CD4-positive, alpha-beta T cell treated with Interleukin-15 for 1 hour (primary cell): ENCODE measurements around the gene CHRM3.
"Not testable (repeated sequence)": the region's sequence is repeated elsewhere in the genome, so short reads cannot be mapped to it uniquely, and the experiment has no call there.

ENCODE experiments used
- DNase-seq: peaks from one replicate; pipeline ENCODE4 v3.0.0-alpha.2; 2020

CHRM3 gene

DNA sequence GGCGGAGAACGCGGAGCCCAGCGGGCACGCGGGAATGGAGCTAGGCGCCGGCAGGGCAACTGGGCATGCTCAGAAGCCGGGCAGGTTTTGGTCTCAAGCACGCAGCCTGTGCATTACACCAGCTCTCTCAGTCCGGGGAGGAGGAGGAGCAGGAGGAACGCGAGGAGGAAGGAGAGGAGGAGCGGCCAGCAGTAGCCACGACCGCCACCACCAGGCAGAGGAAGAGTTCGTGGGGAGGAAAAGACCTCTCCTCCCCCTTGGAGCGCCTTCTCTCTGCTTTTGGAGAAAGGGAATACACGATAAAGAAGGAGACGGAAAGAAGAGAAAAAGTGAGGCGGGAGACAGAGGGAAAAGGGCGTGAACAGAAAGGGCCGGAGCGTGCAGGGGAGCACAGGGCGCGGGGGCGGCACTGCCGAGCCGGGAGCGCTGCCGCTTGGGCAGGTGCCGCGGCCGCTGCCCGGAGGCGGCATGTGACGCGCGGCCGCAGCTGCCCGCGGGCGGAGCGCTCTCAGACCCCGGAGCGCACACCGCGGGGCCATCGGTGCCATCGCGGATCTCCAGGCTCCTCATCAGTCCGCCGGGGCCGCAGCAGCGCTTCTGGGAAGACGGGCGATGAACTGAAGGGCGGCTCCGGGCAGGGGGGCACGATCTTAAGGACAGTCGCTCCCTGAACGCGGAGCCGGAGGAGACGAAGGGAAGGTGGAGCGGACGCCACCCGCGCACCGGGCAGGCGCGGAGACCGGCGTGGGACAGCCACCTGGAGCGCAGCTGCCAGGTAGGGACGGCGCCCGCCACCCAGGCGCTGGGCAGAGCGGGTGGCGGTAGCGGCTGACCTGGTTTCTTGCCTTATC, at the start of gene CHRM3:
Gene CHRM3, plus strand, starts transcription at position 116 of the 851 bp plus-strand sequence. CDS start 520,884 bp downstream, outside the sequence.
- no peak for DNase-seq

DNA sequence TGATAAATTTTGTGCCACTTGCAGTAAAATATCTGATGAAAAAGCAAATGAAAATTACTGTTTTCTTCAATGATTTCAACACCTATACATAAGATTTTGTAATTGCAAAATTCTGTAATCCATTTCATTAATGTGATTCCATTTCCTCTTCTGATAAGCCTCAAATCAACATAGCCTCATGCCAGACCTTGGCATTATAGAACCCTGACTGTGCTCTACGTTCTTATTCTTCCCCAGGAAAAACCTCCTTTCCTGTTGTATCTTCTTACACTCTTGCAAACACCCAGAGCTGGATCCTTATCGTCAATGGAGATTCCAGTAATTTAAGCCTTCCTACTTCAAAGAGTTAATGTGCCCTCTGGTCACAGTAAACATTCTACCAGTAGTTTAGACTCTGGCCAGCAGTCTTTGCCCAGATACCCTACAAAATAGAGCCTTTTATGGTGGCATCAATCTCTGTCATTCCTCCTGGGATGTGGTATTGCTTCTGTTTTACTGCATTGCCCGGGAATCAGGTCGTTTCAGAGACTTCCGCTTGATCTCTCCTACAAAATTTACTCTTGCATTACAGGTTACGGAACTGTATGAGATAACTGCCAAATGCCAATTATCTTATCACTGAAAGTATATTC, 48.5 kb upstream of the CHRM3 start:
- DNase-seq, result no peak

DNA sequence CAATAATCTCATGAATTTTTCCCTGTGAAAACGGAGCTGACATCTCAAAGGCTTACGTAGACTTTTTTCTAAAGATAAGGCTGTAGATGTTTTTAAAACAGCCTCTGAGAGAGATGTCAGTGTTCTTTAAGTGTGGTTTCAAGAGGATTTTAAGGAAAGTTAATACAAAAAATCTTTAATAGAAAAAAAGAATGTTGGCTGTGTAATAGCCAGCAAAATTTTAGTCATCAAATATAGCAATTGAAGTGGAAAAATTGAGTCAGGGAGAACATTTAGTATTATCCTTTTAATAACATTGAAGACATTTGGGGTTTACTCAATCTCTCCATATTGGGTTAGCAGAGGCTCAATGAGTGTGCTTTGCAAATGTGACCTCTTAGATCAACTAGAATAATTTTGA, 38.6 kb upstream of the CHRM3 start:
- DNase-seq, result no peak

GRCh38 chr1:239348635-239349353, 37.6 kb upstream of the CHRM3 start:
- no peak for DNase-seq

DNA sequence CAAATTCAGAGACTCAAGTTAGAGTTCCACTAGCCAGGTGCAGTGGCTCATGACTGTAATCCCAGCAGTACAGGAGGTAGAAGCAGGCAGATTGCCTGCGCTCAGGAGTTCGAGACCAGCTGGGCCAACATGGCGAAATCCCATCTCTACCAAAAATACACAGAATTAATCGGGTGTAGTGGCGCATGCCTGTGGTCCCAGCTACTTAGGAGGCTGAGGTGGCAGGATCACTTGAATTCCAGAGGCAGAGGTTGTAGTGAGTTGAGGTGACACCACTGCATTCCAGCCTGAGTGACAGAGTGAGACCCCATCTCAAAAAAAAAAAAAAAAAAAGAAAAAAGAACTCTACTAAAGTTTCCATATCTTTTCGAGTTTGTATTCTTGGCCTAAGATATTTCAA, 36.7 kb upstream of the CHRM3 start:
- DNase-seq, result no peak

DNA sequence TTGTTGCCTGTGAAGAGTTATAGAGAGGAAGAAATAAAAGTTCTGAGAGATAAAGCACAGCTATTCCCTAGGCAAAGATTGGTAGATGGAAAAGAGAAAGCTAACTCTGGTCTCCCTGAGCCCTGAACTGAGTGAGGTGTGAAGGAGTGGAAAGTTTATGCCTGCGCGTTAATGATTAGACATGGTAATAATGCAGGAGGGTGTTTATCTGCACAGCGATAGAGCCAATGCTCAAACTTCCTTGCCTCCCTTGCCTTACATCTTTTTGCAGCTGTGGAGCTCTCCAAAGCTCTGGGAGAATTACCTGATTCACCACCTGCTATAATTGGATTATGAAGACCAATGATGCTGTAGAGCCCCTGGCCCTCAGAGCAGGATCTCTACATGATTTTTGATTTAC, 32.8 kb upstream of the CHRM3 start:
- no peak for DNase-seq

- DNase-seq, result no peak
Measured at GRCh38 chr1:239354231-239354630, 32.1 kb upstream of the CHRM3 start.

DNA sequence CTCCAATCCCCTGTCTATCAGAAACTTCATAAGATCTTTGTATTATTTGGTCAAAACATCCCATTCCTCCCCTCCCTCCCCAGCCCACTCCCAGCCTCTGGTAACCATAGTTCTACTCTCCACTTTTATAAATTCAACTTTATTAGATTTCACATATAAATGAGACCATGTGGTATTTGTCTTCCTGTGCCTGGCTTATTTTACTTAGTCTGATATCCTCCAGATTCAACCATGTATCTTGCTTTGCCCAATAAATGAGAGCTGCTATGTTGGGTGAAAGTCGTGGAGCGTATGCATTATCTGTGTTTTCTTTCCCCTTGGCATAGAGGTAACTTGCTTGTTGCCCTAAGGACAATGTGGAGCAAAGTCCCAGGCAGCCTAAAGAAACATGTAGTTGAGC, 28.5 kb upstream of the CHRM3 start:
- DNase-seq, result no peak

DNA sequence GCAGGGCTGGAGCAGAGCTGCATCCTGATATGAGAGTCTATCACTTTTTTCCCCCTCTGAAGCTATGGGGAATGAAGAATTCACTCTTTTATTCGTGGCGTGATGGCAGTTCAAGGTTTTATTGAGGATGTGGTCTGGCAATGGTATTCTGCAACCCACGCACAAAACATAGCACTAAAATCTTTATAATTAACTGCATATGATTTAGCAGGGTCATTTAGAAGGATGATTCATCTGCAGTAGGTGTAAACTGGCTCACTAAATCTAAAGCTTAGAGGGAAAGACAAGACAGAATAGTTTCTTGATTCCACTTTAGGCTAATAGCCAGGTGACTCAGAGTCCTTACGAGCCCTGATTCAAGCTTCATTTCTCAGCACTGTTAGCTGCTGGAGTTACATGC, 25.0 kb upstream of the CHRM3 start:
- no peak for DNase-seq

GRCh38 chr1:239363930-239364329, 22.4 kb upstream of the CHRM3 start:
- no peak for DNase-seq

GRCh38 chr1:239367196-239367810, 19.1 kb upstream of the CHRM3 start:
- DNase-seq, result no peak

- DNase-seq, result no peak
Measured at GRCh38 chr1:239368436-239369109, 17.8 kb upstream of the CHRM3 start.

- not testable (repeated sequence) for DNase-seq
Measured at GRCh38 chr1:239370869-239371268, 15.5 kb upstream of the CHRM3 start.

GRCh38 chr1:239382666-239383065, 3.7 kb upstream of the CHRM3 start:
- no peak for DNase-seq

- no peak for DNase-seq
Measured at GRCh38 chr1:239383714-239384113, 2.7 kb upstream of the CHRM3 start.

DNA sequence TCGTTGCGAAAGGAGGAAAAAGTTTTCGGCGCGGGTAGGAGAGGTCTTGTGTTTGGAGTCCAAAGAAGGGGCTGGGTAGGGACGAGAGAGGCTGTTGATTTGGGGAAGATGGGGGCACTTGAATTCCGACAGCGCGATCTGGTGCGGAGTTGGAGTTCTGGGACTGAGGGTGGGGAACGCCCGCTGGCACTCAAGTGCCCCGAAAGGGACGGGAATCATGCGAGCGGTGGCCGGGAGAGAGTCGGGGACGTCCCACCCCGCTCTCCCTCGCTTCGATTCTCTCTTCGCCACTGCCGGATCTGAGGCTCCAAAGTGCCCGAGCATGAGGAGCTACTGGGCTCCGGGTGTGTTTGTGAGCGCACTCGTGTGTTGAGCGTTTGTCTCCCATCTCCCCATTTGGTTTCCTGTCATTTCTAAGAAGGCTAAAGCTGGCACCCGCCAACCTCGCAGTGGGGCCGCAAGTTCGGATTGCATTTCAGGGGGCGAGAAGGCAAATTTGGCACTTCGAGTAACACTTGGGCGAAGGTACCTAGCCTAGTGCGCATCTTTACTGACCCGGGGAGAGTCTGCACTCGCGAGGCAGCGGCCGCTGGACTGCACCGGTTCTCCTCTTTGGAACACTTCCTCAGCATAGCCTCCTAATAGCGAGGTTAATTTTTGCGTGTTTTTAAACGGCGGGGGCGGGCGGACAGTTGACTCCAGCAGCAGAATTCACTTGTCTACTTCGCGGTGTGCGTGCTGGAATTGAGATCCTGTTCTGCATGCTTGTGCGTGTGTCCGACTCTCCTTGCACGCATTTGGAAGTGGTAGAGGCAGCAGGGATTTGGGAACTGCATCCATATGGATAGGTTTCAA, 1.2 kb downstream of the CHRM3 start:
- no peak for DNase-seq

DNA sequence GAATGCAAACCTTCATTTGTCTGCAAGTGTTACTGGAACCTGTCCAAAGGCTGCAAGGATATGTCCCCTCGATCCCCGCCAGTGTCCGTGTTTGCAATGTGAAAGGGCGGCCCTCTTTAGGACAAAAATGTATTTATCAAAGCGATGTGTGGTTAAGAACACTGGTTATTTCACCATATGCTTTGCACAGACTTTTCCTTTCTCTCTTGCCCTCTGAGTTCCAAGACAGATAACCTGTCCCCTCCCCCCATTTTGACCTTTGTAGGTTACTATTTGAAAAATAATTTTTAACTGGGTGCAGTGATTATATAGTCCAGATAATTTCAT, 1.8 kb downstream of the CHRM3 start:
- no peak for DNase-seq

DNA sequence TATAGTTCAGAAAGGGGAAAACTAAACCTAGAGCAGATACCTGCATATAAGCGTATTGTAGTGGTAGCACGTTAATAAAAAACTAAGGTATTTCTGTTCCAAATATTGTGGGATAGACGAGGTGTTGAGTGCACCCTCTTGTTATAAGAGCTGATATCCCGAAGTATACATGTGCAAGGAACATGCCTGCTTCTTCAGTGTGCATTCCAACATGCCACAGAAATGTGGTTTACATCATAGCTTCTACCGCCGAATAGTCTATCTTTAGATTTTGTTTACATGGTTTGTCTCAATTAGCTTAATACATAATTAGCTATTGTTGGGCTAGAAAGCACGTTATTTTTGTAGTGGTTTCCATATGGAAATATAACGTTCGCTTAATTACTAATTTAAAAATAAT, 2.2 kb downstream of the CHRM3 start:
- no peak for DNase-seq

DNA sequence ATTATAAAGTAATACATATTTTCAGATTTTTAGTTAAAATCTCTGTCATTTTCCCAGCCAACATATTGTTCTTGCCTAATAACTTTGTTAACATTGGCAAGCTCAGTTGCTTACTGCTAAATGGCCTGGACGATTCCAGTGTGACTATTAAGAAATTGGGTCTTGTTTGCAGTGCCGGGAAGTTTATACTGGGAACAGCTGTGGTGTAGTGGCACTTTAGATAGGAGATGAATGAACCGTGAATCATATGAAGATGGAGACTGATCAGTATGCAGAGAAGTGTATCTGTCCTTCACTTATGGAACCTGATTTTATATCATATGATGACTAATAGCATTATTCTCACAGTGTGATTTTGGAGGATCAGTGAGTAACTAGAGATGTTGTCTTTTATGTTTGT, 3.3 kb downstream of the CHRM3 start:
- no peak for DNase-seq

- no peak for DNase-seq
Measured at GRCh38 chr1:239392271-239392670, 5.9 kb downstream of the CHRM3 start.

- no peak for DNase-seq
Measured at GRCh38 chr1:239394107-239394506, 7.7 kb downstream of the CHRM3 start.

- no peak for DNase-seq
Measured at GRCh38 chr1:239413916-239414315, 27.5 kb downstream of the CHRM3 start.
